ENCODE data around the gene SMTNL1. TPM values are rescaled to one million over a fixed set of nuclear protein-coding genes. Genes with fewer than 3 reads are reported as not detected.

SMTNL1 gene, protein sequence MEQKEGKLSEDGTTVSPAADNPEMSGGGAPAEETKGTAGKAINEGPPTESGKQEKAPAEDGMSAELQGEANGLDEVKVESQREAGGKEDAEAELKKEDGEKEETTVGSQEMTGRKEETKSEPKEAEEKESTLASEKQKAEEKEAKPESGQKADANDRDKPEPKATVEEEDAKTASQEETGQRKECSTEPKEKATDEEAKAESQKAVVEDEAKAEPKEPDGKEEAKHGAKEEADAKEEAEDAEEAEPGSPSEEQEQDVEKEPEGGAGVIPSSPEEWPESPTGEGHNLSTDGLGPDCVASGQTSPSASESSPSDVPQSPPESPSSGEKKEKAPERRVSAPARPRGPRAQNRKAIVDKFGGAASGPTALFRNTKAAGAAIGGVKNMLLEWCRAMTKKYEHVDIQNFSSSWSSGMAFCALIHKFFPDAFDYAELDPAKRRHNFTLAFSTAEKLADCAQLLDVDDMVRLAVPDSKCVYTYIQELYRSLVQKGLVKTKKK
- total RNA-seq (2022; extraction: Qiagen RNA extraction) = not detected in 5 replicates

DNA sequence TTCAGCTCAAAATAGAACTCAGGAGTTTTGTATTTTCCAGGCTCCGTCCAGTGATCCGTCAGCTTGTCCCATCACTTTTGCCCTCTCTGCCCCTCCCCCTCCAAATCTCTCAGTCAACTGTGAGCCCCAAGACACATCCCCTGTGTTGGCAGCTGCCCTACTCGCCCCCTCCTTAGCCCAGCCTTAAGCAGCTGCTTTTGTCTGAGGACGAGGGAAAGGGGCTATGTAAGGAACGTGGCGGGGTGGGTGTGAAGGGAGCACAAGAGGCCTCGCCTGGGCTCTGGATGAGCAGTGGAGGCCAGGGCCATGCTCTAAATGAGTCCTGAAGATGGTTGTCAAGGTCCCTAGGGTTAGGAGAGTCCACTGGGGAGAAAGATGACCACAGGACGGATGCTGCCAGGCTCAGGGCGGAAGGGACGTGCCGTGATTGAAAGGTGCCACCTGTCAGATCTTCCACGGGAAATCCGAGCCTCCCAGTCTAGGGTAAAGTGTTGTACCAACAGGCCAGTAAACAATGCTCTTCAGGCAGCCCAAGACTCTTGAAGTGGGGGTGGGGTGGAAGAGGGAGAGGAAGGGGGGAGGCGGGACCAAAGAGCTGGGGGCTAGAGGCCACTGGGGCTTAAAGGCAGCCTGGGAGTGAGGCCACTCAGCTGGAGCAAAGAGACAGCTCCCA lies at the start of gene SMTNL1:
TSS of gene SMTNL1 (plus strand) at position 649 of the 673 bp plus-strand sequence. CDS start 5,048 bp downstream, outside the sequence.

GRCh38 chr11:57515332-57516060 lies 21.9 kb upstream of the SMTNL1 start, which contains the start of gene SLC43A1:
SLC43A1 (minus strand) TSS chr11:57515702; CDS start chr11:57514111, 1,591 bp downstream.

GRCh38 chr11:57530596-57531507 lies 6.5 kb upstream of the SMTNL1 start, which contains the start of gene TIMM10:
TIMM10 (minus strand) TSS chr11:57530754; CDS start chr11:57530189, 565 bp downstream.

GRCh38 chr11:57567515-57568329 lies 30.3 kb downstream of the SMTNL1 start, which contains the start of gene UBE2L6:
UBE2L6 (minus strand) TSS chr11:57567672; CDS start chr11:57567611, 61 bp downstream.

DNA sequence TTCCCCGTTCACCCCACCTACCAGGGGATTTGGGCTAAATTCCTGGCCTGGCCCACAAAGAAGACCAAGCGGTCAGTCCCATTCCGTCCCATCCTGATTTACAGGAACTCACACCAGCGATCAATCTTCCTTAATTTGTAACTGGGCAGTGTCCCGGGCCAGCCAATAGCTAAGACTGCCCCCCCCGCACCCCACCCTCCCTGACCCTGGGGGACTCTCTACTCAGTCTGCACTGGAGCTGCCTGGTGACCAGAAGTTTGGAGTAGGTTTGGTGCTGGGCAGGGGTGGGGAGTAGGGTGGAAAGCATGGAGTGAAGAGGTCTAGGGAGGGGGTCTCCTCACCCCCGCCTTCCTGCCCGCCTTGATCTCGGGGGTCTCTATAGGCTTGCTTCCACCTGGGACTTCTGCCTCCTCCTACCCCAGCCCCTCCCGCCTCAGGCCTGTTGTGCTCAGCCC lies 60.1 kb downstream of the SMTNL1 start, which contains the start of gene SERPING1:
TSS of gene SERPING1 (plus strand) at position 225 of the 455 bp plus-strand sequence. CDS start 586 bp downstream, outside the sequence.

Other genes starting within 250 kb of the SMTNL1 start
- 68.1 to 86.9 TPM (median 84.8 TPM) in 5 replicates for gene TNKS1BP1, start 212.6 kb upstream of the SMTNL1 start, total RNA-seq (2022; extraction: Qiagen RNA extraction)
- gene SSRP1, start 201.7 kb upstream of the SMTNL1 start, total RNA-seq (2022; extraction: Qiagen RNA extraction) = 211 to 261 TPM (median 224 TPM) in 5 replicates
- gene P2RX3, start 199.2 kb upstream of the SMTNL1 start, total RNA-seq (2022; extraction: Qiagen RNA extraction) = 0.05 to 0.24 TPM (median 0.16 TPM) in 5 replicates
- gene PRG3, start 156.4 kb upstream of the SMTNL1 start, total RNA-seq (2022; extraction: Qiagen RNA extraction) = not detected in 5 replicates
- gene PRG2, start 146.9 kb upstream of the SMTNL1 start, total RNA-seq (2022; extraction: Qiagen RNA extraction) = 0.08 TPM in 1 of 5 replicates, not detected in the others
- 0.36 to 0.72 TPM (median 0.46 TPM) in 5 replicates for gene SLC43A3, start 110.5 kb upstream of the SMTNL1 start, total RNA-seq (2022; extraction: Qiagen RNA extraction)
- gene RTN4RL2, start 77.1 kb upstream of the SMTNL1 start, total RNA-seq (2022; extraction: Qiagen RNA extraction) = 59.0 to 127 TPM (median 116 TPM) in 5 replicates
- 2.7 to 3.2 TPM (median 3.1 TPM) in 5 replicates for gene SLC43A1, start 21.9 kb upstream of the SMTNL1 start, total RNA-seq (2022; extraction: Qiagen RNA extraction)
- 161 to 178 TPM (median 168 TPM) in 5 replicates for gene TIMM10, start 6.8 kb upstream of the SMTNL1 start, total RNA-seq (2022; extraction: Qiagen RNA extraction)
- gene UBE2L6, start 30.1 kb downstream of the SMTNL1 start, total RNA-seq (2022; extraction: Qiagen RNA extraction) = 31.0 to 34.0 TPM (median 32.4 TPM) in 5 replicates
- gene SERPING1, start 60.1 kb downstream of the SMTNL1 start, total RNA-seq (2022; extraction: Qiagen RNA extraction) = 0.38 to 0.85 TPM (median 0.66 TPM) in 5 replicates
- 0.22 to 0.47 TPM (median 0.27 TPM) in 5 replicates for gene YPEL4, start 112.3 kb downstream of the SMTNL1 start, total RNA-seq (2022; extraction: Qiagen RNA extraction)
- 27.6 to 32.6 TPM (median 29.4 TPM) in 5 replicates for gene CLP1, start 120.2 kb downstream of the SMTNL1 start, total RNA-seq (2022; extraction: Qiagen RNA extraction)
- 67.9 to 77.1 TPM (median 72.5 TPM) in 5 replicates for gene ZDHHC5, start 130.5 kb downstream of the SMTNL1 start, total RNA-seq (2022; extraction: Qiagen RNA extraction)
- gene MED19, start 174.6 kb downstream of the SMTNL1 start, total RNA-seq (2022; extraction: Qiagen RNA extraction) = 29.7 to 35.5 TPM (median 32.1 TPM) in 5 replicates
- gene TMX2, start 175.0 kb downstream of the SMTNL1 start, total RNA-seq (2022; extraction: Qiagen RNA extraction) = 145 to 167 TPM (median 157 TPM) in 5 replicates
- 107 to 150 TPM (median 144 TPM) in 5 replicates for gene SELENOH, start 203.9 kb downstream of the SMTNL1 start, total RNA-seq (2022; extraction: Qiagen RNA extraction)
- not detected in 5 replicates for gene BTBD18, start 214.2 kb downstream of the SMTNL1 start, total RNA-seq (2022; extraction: Qiagen RNA extraction)
- 55.5 to 67.5 TPM (median 65.0 TPM) in 5 replicates for gene CTNND1, start 224.2 kb downstream of the SMTNL1 start, total RNA-seq (2022; extraction: Qiagen RNA extraction)